ENCODE results near the gene ARSD. TPM values are rescaled to one million over a fixed set of nuclear protein-coding genes. Genes with fewer than 3 reads are reported as not detected.
"Not testable (repeated sequence)": the region's sequence is repeated elsewhere in the genome, so short reads cannot be mapped to it uniquely, and the experiment has no call there.

The ARSD gene
- total RNA-seq, 1 experiment from 2014 or later, result 3.0 TPM

- no peak for TF ChIP-seq STAT6 (CRISPR knock-in tag; conservative IDR thresholded peaks at IDR 0.05; ENCODE audit: low read depth)
- TF ChIP-seq NFATC4 (CRISPR knock-in tag; IDR thresholded peaks at IDR 0.05), result no peak
- TF ChIP-seq NFE2L1 (CRISPR knock-in tag; IDR thresholded peaks at IDR 0.05), result no peak
- no peak for TF ChIP-seq ERG (CRISPR knock-in tag; IDR thresholded peaks at IDR 0.05)
- TF ChIP-seq CTCF (IDR thresholded peaks at IDR 0.05), result no peak
Observed at GRCh38 chrX:2967012-2967411, 37.9 kb upstream of the ARSD start (continued).

- Mint-ChIP-seq H3K27ac (no peak overlapping the region), H3K36me3 (no peaks in the 10 kb centered on the region), H3K4me3 (no peak overlapping the region), H3K4me1 (peaks cover 47% of the 10 kb centered on the region), H3K9me3 (no peaks in the 10 kb centered on the region), H3K27me3 (ENCODE audit: low read depth) (no peaks in the 10 kb centered on the region)
- TF ChIP-seq TP53 (CRISPR knock-in tag; IDR thresholded peaks at IDR 0.05) (no peak), NFATC4 (CRISPR knock-in tag; IDR thresholded peaks at IDR 0.05) (no peak), FOXJ3 (CRISPR knock-in tag; IDR thresholded peaks at IDR 0.05; ENCODE audit: borderline replicate concordance) (no peak), SOX15 (CRISPR knock-in tag; IDR thresholded peaks at IDR 0.05) (no peak), ZNF671 (CRISPR knock-in tag; IDR thresholded peaks at IDR 0.05) (no peak), ZNF219 (CRISPR knock-in tag; IDR thresholded peaks at IDR 0.05; ENCODE audit: borderline replicate concordance) (no peak)
- ChIA-PET CTCF (no interaction called here), POLR2A (no interaction called here)
- no peak for ATAC-seq
- DNase-seq (ENCODE audit: low spot score), result no peak
Observed at GRCh38 chrX:2965965-2966364, 36.8 kb upstream of the ARSD start.

- H3K36me3 Mint-ChIP-seq; DNase-seq (ENCODE audit: low spot score); H3K27me3 Mint-ChIP-seq (ENCODE audit: low read depth); CTCF ChIA-PET; H3K9me3 Mint-ChIP-seq; POLR2A ChIA-PET: not testable (repeated sequence)
- Mint-ChIP-seq H3K4me1 (peaks cover 53% of the 10 kb centered on the region), H3K27ac (peak overlapping the region; percentile 71), H3K4me3 (peak overlapping the region; percentile 48)
- ATAC-seq, result peak; percentile 10; the same call in 1 of the 2 replicates
Observed at GRCh38 chrX:2963992-2964794, 35.1 kb upstream of the ARSD start.

- CTCF ChIA-PET; POLR2A ChIA-PET; H3K9me3 Mint-ChIP-seq; DNase-seq (ENCODE audit: low spot score); ATAC-seq; H3K27ac Mint-ChIP-seq; H3K36me3 Mint-ChIP-seq; H3K27me3 Mint-ChIP-seq (ENCODE audit: low read depth): not testable (repeated sequence)
- Mint-ChIP-seq H3K4me1 (peaks cover 46% of the 10 kb centered on the region), H3K4me3 (peak overlapping the region; percentile 48; the same call in 1 of the 2 replicates)
Observed at GRCh38 chrX:2963449-2963848, 34.3 kb upstream of the ARSD start.

GRCh38 chrX:2962381-2962780 lies 33.2 kb upstream of the ARSD start:
- Mint-ChIP-seq H3K4me3 (peak overlapping the region; percentile 24; the same call in 1 of the 2 replicates), H3K27me3 (ENCODE audit: low read depth) (no peaks in the 10 kb centered on the region), H3K9me3 (no peaks in the 10 kb centered on the region), H3K4me1 (peaks cover 37% of the 10 kb centered on the region), H3K36me3 (peaks cover 5% of the 10 kb centered on the region), H3K27ac (peak overlapping the region; percentile 95)
- DNase-seq (ENCODE audit: low spot score) (peak; percentile 11), ATAC-seq (peak; percentile 32)
- POLR2A ChIA-PET, result no interaction called here
- CTCF ChIA-PET, result no interaction called here
- TF ChIP-seq TP53 (CRISPR knock-in tag; IDR thresholded peaks at IDR 0.05) (no peak), MXD4 (CRISPR knock-in tag; IDR thresholded peaks at IDR 0.05; ENCODE audit: borderline replicate concordance) (no peak), ZNF232 (CRISPR knock-in tag; IDR thresholded peaks at IDR 0.05) (no peak), JUN (CRISPR knock-in tag; IDR thresholded peaks at IDR 0.05) (no peak), IRF2 (CRISPR knock-in tag; IDR thresholded peaks at IDR 0.05; ENCODE audit: borderline replicate concordance, low read depth) (no peak), ZNF416 (CRISPR knock-in tag; IDR thresholded peaks at IDR 0.05) (no peak), NR3C1 (CRISPR knock-in tag; conservative IDR thresholded peaks at IDR 0.05; ENCODE audit: low read depth) (no peak), ZNF281 (CRISPR knock-in tag; IDR thresholded peaks at IDR 0.05) (no peak)
